Omental fat pad (tissue), 4 donors: ENCODE results near the gene FREM3. TPM values are rescaled to one million over a fixed set of nuclear protein-coding genes. Genes with fewer than 3 reads are reported as not detected.
"Not testable (repeated sequence)": the region's sequence is repeated elsewhere in the genome, so short reads cannot be mapped to it uniquely, and the experiment has no call there.

Experiments used
- ATAC-seq: fragments of 150-250 bp; one replicate; pipeline ENCODE4 v1.9.1; 2016; ENCODE audit warnings: mild to moderate bottlenecking, moderate library complexity; ENCODE audit not compliant: low FRiP score
- DNase-seq: peaks from one replicate; pipeline ENCODE4 v3.0.0-alpha.2; 2019; ENCODE audit warnings: low spot score
- total RNA-seq, 4 donors: library from RNA; depleted of rRNA; stranded (reverse); fragments of >200 nt; gene quantifications; one replicate each; pipeline ENCODE4 v1.1.0, GENCODE V29; 2016
- TF ChIP-seq, protein P1 (sequence below), 3 donors: fragments of 450-650 bp; IDR thresholded peaks; one replicate each; pipeline ENCODE4 v1.5.1; 2016 to 2017; ENCODE audit warnings: antibody characterized with exemption in 3 of 3, mild to moderate bottlenecking in 3 of 3, moderate library complexity in 2 of 3

The FREM3 gene
- total RNA-seq, 4 donors from 2014 or later: 0.09 TPM; not detected in 3

- TF ChIP-seq, protein P1, sequence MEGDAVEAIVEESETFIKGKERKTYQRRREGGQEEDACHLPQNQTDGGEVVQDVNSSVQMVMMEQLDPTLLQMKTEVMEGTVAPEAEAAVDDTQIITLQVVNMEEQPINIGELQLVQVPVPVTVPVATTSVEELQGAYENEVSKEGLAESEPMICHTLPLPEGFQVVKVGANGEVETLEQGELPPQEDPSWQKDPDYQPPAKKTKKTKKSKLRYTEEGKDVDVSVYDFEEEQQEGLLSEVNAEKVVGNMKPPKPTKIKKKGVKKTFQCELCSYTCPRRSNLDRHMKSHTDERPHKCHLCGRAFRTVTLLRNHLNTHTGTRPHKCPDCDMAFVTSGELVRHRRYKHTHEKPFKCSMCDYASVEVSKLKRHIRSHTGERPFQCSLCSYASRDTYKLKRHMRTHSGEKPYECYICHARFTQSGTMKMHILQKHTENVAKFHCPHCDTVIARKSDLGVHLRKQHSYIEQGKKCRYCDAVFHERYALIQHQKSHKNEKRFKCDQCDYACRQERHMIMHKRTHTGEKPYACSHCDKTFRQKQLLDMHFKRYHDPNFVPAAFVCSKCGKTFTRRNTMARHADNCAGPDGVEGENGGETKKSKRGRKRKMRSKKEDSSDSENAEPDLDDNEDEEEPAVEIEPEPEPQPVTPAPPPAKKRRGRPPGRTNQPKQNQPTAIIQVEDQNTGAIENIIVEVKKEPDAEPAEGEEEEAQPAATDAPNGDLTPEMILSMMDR (IDR thresholded peaks at IDR 0.05): no peak
- no peak for ATAC-seq
- no peak for DNase-seq
These were observed 26.2 kb upstream of the FREM3 start for GRCh38 chr4:143726714-143727113.

DNA sequence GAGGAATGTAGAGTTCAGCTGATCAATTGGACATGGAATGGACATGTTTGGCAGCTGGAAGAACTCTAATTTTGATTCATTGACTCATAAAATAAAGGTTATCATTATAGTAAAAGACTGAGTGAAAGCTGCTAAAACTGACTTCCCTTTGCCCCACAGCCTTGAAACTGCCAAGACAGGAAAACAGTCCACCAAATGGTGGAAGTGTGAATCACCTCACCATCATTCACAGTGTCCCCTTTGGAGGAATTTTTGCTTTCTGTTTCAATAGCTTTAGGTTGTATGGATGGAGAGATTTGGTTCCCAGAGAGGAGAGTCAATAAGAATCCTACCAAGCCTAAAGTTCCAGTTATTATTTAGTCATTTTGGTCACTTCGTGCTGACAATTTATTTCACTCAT, 20.8 kb upstream of the FREM3 start:
- TF ChIP-seq, protein P1 (IDR thresholded peaks at IDR 0.05): no peak
- ATAC-seq (no peak), DNase-seq (no peak)

DNA sequence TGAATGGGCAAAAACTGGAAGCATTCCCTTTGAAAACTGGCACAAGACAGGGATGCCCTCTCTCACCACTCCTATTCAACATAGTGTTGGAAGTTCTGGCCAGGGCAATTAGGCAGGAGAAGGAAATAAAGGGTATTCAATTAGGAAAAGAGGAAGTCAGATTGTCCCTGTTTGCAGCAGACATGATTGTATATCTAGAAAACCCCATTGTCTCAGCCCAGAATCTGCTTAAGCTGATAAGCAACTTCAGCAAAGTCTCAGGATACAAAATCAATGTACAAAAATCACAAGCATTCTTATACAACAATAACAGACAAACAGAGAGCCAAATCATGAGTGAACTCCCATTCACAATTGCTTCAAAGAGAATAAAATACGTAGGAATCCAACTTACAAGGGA, 18.3 kb upstream of the FREM3 start:
- DNase-seq, ATAC-seq: not testable (repeated sequence)

GRCh38 chr4:143713955-143714625, 13.6 kb upstream of the FREM3 start:
- ATAC-seq (no peak), DNase-seq (no peak)
- TF ChIP-seq, protein P1 (IDR thresholded peaks at IDR 0.05): no peak

DNA sequence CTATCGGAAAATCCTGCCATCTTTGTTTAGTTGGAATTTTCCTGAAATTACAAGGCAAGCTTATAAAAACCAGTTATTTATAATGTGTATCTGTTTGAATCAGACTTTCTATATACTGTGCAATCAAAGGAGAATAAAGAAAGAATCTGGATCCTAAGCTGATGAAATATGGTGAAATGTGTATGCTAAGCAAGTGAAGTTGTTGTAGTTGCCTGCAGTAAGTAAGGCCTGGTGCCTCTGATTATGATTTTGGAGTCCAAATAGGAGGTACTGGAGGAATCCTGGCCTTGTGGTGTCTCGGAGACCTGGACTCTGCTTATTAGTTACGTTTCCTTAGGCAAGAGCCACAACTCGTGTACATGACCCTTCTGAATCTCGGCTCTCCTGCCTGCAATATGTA, 13.1 kb upstream of the FREM3 start:
- DNase-seq: no peak
- TF ChIP-seq, protein P1 (IDR thresholded peaks at IDR 0.05): no peak
- no peak for ATAC-seq

- TF ChIP-seq, protein P1 (IDR thresholded peaks at IDR 0.05): no peak
- no peak for ATAC-seq
These were observed 11.7 kb upstream of the FREM3 start for GRCh38 chr4:143712155-143712550.

DNA sequence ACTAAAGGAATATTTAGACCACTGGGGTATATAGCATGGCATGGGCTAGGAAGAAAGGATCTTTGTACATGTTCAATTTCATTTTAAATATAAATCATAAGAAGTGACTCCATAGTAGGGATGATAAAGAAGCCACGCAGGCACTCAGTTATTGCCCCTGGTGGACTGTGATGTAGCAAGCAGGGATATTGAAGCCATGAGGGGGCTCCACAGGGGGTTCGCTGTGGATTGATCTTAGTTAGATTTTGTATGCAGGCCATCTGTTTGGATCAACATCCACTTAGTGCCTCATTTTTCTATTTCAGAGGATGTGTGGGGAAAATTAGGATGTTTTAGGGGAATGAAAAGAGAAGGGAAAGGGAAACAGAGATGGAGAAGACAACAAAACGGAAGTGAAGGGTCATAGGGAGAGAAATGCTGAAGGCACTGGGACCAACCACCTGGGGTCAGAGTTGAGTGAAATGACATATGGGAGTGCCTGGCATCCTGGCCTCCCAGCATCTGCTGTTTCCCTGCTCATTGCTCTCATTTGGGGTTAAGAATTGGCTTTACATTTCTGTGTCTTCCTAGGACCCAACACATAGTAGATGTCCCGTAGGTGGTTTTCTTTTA, 11.2 kb upstream of the FREM3 start:
- TF ChIP-seq, protein P1 (IDR thresholded peaks at IDR 0.05): no peak
- ATAC-seq (no peak), DNase-seq (no peak)

More at GRCh38 chr4:143712155-143712550, 11.7 kb upstream of the FREM3 start:
- DNase-seq: no peak
